ENCODE data around the gene MORN1. TPM values are rescaled to one million over a fixed set of nuclear protein-coding genes. Genes with fewer than 3 reads are reported as not detected.

MORN1 gene
- total and polyA plus RNA-seq, 10 of the 15 experiments (the other 5 are each of a cell fraction or from before 2014, with no cell fraction given): 0.76 to 7.9 (median 5.5) TPM

- no peak overlapping the region for H3K9ac ChIP-seq (ENCODE audit: control insufficient read depth, insufficient read depth, low read length)
- no peak for FAIRE-seq
- no peaks in the 10 kb centered on the region for H4K20me1 ChIP-seq (ENCODE audit: control insufficient read depth, insufficient read depth)
- H3K4me3 ChIP-seq: no peak overlapping the region
- DNase-seq (ENCODE audit: low read depth, low spot score): no peak
- no peaks in the 10 kb centered on the region for H3K9me3 ChIP-seq (replicated peaks; ENCODE audit: control insufficient read depth, insufficient read depth, low read length)
- WGBS (ENCODE audit: insufficient coverage, insufficient replicate concordance, low lambda C conversion rate, missing lambda C conversion rate): 32% methylated on average over 17 of the region's 17 CpGs
- ChIA-PET RAD21 (ENCODE audit: unreplicated experiment) (no interaction called here), SMC1A (ENCODE audit: uncharacterized antibody, unreplicated experiment) (no interaction called here), CTCF (no interaction called here), POLR2A (no interaction called here)
- H3K27me3 ChIP-seq (replicated peaks in 1 of 2; ENCODE audit: control insufficient read depth in 2 of 2, insufficient read depth in 2 of 2, low read length in 1 of 2): no peaks in the 10 kb centered on the region
- BruUV-seq (replicated peaks): no TSS peak
- intact Hi-C loops (cut with micrococcal nuclease; ENCODE audit: unreplicated experiment): no loop called here
- H2AFZ ChIP-seq (ENCODE audit: control insufficient read depth, low read depth, low read length): no peak overlapping the region
- no peaks in the 10 kb centered on the region for H3K36me3 ChIP-seq (ENCODE audit: control insufficient read depth in 2 of 2, insufficient read depth in 2 of 2, low read length in 1 of 2)
- no peaks in the 10 kb centered on the region for H3K4me1 ChIP-seq (ENCODE audit: control insufficient read depth, insufficient read depth, low read length)
- no peak overlapping the region for H3K27ac ChIP-seq (ENCODE audit: control insufficient read depth, insufficient read depth)
- H3K79me2 ChIP-seq (ENCODE audit: control insufficient read depth, insufficient read depth, low read length): no peaks in the 10 kb centered on the region
- H3K4me2 ChIP-seq (ENCODE audit: control insufficient read depth, insufficient read depth): no peak overlapping the region
- in situ Hi-C loops (cut with MboI): no loop called here
- no peak for ATAC-seq
- TF ChIP-seq E4F1 (IDR thresholded peaks at IDR 0.05; ENCODE audit: borderline replicate concordance, partially characterized antibody) (no peak), SUZ12 (IDR thresholded peaks at IDR 0.05; ENCODE audit: unreplicated experiment) (no peak), CREB1 (IDR thresholded peaks at IDR 0.05; ENCODE audit: low read depth) (no peak), RB1 (IDR thresholded peaks at IDR 0.05; ENCODE audit: borderline replicate concordance) (no peak), ZNF622 (IDR thresholded peaks at IDR 0.05) (no peak), EGR1 (IDR thresholded peaks at IDR 0.05; ENCODE audit: borderline replicate concordance in 1 of 2, low read depth in 2 of 2, low read length in 2 of 2) (no peak), RAD21 (IDR thresholded peaks at IDR 0.05; ENCODE audit: insufficient read depth, low read depth, low read length) (no peak), PAX5 (IDR thresholded peaks at IDR 0.05; ENCODE audit: borderline replicate concordance, low read depth, low read length) (no peak), REST (IDR thresholded peaks at IDR 0.05; ENCODE audit: low read depth, low read length) (no peak), SIN3A (IDR thresholded peaks at IDR 0.05; ENCODE audit: low read depth, low read length) (no peak), PKNOX1 (IDR thresholded peaks at IDR 0.05) (no peak), BHLHE40 (IDR thresholded peaks at IDR 0.05; ENCODE audit: borderline replicate concordance in 1 of 2, low read depth in 2 of 2, low read length in 1 of 2) (no peak), SMARCA5 (IDR thresholded peaks at IDR 0.05) (no peak), ZSCAN29 (IDR thresholded peaks at IDR 0.05) (no peak), RAD51 (IDR thresholded peaks at IDR 0.05) (no peak), SIX5 (IDR thresholded peaks at IDR 0.05; ENCODE audit: low read depth, low read length, severe bottlenecking) (no peak)
Measured at GRCh38 chr1:2346691-2347408, 44.5 kb downstream of the MORN1 start.

Data from GM12878 (cell line).